GM21367 (cell line): ENCODE results near the gene KCNK5.

Experiments used
- ATAC-seq: cut with Tn5 transposase; IDR thresholded peaks from one replicate; pipeline ENCODE4 v1.9.1; 2021; ENCODE audit not compliant: unreplicated experiment

Gene KCNK5

DNA sequence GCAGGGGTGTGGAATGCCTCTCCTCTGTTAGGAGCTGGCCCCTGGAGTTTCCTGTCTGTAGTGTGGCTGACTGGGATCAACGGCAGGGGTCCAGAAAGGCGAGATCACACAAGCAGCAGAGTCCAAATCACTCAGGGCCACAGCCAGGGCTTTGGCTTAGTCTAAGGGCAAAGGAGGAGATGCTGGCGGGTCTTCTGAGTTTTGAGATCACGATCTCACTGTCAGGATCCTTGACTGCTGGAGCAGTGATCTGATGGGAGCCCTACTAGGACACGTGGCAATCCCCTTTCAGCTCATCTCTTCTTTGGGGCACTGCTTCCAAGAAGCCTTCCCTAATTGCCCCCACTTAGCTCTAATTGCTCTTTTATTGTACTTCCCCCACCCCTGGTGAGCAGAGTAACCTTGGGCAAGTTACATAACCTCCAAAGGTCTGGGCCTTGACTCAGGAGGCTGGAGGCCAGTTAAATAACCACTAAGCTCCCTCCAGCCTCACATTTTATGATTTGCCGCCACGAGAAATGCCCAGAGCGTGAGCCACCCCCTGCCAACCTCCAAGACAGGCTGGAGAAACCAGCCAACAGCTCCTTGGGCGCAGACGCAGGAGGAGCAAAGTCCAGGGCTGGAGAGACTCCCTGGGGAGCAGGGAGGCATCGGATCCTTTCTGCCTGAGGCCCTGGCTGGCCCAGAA is 12.0 kb downstream of the KCNK5 start:
- ATAC-seq = no peak

GRCh38 chr6:39215640-39216158 is 13.6 kb downstream of the KCNK5 start:
- ATAC-seq = no peak

DNA sequence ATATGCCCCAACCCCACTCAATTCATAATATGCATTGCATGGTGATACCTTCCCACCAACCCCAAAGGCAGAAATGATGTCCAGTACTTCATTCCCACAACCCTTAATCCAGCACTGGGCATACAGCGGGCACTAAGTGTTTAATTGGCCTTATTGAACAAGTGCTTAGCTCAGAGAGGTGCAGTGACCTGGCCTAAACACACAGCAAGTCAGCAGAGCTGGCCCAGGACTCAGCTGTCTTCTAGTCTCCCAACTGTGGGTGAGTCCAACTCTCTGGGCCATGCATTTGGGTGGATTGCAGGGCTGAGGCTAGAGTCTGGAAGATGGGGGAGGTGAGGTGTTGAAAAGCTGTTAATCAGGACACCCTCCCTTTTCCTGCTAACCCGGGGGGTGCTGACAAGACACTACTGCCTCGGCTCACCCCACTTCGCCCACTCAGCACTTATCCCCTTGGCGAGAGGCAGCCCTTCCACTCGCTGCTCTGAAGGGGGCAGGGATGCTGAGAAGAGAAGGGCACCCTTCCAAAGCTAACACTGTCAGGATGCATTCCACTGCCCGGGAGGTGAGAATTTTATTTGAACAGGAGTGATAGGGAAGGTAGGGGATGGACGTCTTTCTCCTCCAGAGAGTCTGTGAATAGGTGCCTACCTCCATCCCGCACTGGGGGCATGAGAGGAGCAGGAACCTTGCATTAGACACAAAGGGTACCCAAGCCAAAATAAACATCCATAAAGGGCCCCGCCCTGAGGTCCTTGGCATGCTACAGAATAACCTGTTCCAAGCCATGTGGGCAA is 14.2 kb downstream of the KCNK5 start:
- no peak for ATAC-seq

DNA sequence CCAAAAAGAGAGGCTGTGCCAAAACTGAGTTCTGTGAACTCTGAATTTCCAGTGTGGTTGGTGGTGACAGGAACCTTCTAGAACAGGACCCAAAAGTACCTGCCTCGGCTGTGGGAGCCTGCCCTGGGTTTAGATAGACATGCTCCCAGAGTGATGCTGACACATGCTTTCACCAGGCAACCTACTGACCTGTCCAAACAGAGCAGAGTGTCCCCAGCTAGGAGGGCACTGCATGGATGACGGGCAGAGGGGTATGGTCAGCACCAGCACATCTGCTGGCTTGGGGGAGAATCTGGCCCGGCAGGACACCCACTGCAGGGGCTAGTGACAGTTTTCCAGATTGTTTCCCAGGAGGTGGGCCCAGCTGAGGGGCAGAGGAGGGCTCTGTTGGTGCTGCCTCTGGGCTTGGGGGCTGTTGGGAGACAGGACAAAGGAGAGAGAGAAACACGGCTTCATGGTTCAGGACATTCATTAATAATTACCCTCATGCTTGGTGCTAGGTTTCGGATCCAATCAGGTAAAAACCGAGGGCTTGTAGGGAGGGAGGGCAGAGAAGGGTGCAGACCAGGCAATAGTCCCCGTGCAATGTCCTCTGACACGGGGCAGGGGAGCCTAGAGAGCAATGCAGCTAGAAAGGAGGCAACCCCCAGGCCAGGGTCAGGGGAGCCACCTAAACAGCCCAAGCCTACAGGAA is 15.0 kb downstream of the KCNK5 start:
- no peak for ATAC-seq

DNA sequence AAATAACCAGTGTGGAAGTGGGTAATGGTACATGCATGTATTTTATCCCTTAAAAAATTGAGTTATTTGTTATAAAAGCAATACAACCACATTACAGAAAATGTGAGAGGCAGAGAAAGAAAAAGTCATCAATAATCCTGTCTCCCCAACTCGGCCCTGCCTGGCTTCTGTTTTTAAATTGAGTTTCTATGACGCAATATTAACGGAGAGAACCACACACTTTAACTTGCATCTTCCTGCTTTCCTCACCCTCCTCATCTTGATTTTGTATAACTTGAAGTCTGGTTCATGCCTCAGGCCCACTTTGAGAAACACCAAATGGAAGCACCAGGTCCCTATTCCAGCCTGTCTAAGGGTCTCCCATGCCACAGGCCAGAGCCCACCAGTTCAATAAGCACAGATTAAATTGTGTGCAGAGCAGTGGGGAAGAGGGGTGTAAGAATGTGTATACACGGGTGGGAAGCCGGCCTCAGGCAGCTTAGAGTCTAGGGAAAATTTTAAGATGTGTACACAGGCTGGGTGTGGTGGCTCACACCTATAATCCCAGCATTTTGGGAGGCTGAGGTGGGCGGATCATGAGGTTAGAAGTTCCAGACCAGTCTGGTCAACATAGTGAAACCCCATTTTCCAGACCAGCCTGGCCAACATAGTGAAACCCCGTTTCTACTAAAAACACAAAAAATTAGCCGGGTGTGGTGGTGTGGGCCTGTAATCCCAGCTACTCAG is 15.9 kb downstream of the KCNK5 start:
- ATAC-seq = no peak

GRCh38 chr6:39211183-39211582 is 18.1 kb downstream of the KCNK5 start:
- no peak for ATAC-seq

- ATAC-seq = no peak
These were observed 18.8 kb downstream of the KCNK5 start for GRCh38 chr6:39210450-39210849.

DNA sequence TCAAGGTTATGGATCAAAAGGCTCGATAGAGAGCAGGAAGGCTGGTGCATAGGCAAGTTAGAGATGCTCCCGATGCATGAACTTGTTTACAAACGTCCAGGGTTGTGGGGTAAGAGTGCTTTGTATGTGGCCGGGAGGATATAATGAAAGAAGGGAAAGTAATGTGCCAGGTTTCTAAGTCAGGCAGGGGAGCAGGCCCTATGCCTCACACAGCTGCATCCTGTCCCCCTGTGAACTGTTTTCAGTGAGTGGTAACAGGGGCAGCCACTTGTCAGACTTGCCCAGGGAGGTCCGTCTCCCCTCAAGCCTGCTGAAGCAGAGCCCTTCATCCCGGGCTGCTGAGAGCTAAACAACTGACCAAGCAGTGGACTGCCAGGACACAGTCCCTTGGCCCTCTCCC is 19.4 kb downstream of the KCNK5 start:
- ATAC-seq = no peak

DNA sequence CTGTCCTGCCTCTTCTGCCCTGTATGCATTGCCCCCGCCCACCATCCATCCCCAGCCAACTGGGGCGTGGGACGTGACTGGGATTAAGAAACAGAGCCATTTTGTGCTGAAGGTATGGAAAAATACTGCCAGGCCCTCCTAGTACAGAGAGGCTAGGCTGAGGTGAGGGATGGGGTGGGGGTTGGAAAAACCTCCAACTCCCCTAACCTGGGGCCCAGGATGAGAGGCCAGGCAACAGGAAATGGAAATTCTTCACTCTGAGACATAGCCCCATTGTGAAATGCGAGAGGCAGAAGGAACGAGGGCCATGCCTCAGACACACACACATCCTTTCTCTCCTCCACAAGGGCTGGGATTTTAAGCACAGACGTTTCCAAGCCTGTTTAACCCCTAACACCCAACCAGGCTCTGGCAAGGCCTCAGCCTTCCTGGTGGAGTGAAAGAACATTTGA is 19.9 kb downstream of the KCNK5 start:
- no peak for ATAC-seq

- no peak for ATAC-seq
These were observed 21.0 kb downstream of the KCNK5 start for GRCh38 chr6:39208223-39208739.

DNA sequence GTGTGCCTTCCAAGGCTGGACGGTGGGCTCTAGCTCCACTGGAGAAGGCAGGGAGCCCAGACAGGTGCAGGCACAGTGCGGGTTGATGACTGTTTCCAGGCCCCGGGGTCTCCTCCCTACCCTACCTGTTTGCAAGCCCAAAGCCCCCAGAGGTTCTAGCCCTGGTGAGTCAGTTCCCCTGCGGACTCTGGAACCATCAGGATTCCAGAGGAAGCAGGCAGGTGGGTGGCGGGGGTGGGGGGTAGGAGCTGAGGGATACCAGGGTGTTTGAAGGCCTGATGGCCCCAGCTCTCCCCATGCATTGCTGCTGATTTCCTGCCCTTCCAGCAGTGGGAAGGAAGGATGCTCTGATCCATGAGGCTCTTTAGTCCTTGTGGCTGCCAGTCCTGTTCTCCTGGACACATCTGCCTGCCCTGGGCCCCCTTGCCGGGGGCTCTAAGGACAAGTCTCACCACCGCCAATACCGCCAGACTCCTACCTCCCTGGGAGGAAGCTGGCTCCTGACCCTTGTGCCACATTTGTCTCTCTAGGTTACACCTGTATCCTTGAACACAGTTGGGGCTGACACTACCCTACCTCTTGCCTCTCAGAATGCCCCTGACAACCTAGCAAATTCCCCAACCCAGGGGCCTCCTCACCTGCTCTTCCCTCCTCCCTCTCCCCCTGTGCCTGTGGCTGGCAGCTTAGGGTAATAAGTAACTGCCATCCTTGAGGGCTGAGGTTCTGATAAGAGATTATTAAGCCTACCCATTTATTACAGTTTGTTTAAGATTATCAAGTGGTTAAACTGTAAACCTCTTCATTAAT is 21.7 kb downstream of the KCNK5 start:
- no peak for ATAC-seq

- ATAC-seq = no peak
These were observed 23.0 kb downstream of the KCNK5 start for GRCh38 chr6:39206250-39206721.

DNA sequence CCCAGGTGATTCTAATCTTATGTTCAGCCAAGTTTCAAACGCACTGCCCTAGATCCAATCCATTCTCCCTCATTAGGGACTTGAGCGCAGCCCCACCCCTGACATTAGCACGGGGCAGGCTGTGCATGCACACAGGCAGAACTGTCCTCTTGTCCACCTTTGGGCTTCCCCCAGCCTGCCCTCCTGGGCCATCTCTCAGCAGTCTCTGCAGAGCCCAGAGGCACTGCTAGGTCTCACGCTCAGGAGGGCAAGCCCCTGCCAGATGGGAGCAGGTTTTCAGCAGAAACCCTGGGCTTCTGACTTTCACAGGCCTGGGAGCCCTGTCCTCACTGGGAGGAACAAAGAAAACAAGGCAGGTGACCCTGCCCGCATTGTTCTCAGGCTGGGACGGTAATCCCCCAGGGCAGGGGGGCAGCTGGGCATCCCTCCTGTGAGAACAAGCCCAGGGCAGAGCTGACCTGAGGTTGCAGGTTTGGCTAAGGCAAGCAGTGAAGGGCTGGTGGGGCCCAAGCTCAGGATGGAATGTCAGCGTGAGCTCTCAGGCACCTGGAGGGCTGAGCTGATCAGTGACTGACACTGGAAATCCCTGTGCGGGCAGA is 24.5 kb downstream of the KCNK5 start:
- no peak for ATAC-seq

- no peak for ATAC-seq
These were observed 25.1 kb downstream of the KCNK5 start for GRCh38 chr6:39204160-39204495.

- ATAC-seq = no peak
These were observed 25.7 kb downstream of the KCNK5 start for GRCh38 chr6:39203436-39204159.

GRCh38 chr6:39202166-39202565 is 27.1 kb downstream of the KCNK5 start:
- ATAC-seq = no peak

- ATAC-seq = no peak
These were observed 28.7 kb downstream of the KCNK5 start for GRCh38 chr6:39200498-39201020.

DNA sequence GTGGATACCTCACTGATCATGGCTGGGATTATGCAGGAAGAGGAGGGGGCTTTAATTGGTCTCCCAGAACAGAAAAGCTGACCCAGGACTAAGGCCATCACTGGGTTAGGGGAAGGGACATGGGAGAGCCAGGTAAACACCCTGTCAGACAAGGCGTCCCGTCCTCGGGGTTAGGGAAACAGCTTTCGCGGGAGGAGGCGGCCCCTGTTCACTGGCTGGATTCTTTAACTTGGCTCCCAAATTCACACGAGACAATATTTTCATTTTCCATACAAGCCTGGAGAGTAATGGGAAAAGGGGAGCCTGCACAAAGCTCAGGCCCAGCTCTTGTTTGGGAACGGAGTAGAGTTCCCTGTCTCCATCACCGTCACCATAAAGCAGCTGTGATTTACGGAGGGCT is 29.3 kb downstream of the KCNK5 start:
- ATAC-seq = no peak
